Fibroblast of lung (primary cell): ENCODE data around the gene CLIP2. TPM values are rescaled to one million over a fixed set of nuclear protein-coding genes. Genes with fewer than 3 reads are reported as not detected.

Experiments
- DNase-seq, 2 donors: peaks; one replicate each; pipeline versions ENCODE4 v3.0.0 to v3.0.0-alpha.2; 2010; ENCODE audit warnings: low read depth in 2 of 2
- H2AFZ ChIP-seq: 2 replicates; pipeline ENCODE4 v1.5.1; 2012; ENCODE audit warnings: low read length, control low read depth, inconsistent platforms
- H3K27ac ChIP-seq: 2 replicates; pipeline ENCODE4 v1.5.1; 2011; ENCODE audit warnings: low read length, control low read depth; ENCODE audit not compliant: insufficient read depth
- H3K27me3 ChIP-seq: 2 replicates; pipeline ENCODE4 v1.5.1; 2011; ENCODE audit warnings: mild to moderate bottlenecking, low read length; ENCODE audit not compliant: control insufficient read depth, insufficient read depth
- H3K36me3 ChIP-seq: 2 replicates; pipeline ENCODE4 v1.5.1; 2011; ENCODE audit warnings: low read length; ENCODE audit not compliant: control insufficient read depth, insufficient read depth
- H3K4me1 ChIP-seq: 2 replicates; pipeline ENCODE4 v1.5.1; 2011; ENCODE audit warnings: low read length; ENCODE audit not compliant: control insufficient read depth, insufficient read depth; ENCODE audit errors: extremely low read depth
- H3K4me2 ChIP-seq: 2 replicates; pipeline ENCODE4 v1.5.1; 2011; ENCODE audit warnings: low read length, control low read depth; ENCODE audit not compliant: insufficient read depth; ENCODE audit errors: extremely low read depth
- H3K4me3 ChIP-seq, 4 experiments: fragments of 200-600 bp in 1 of 4; sonication (generic) in 1 of 4; replicated peaks in 1 of 4; 2 replicates each; pipeline ENCODE4 v1.5.1; 2011 to 2016; ENCODE audit warnings: low read length in 4 of 4, low read depth in 3 of 4, mild to moderate bottlenecking in 3 of 4, control low read depth in 2 of 4, inconsistent platforms in 1 of 4, mixed read lengths in 1 of 4; ENCODE audit not compliant: insufficient read depth in 1 of 4; ENCODE audit errors: control extremely low read depth in 1 of 4
- H3K79me2 ChIP-seq: 2 replicates; pipeline ENCODE4 v1.5.1; 2012; ENCODE audit warnings: mild to moderate bottlenecking, low read length, inconsistent platforms; ENCODE audit not compliant: control insufficient read depth, insufficient read depth
- H3K9ac ChIP-seq: 2 replicates; pipeline ENCODE4 v1.5.1; 2011; ENCODE audit warnings: mild to moderate bottlenecking, low read length, control low read depth; ENCODE audit not compliant: insufficient read depth
- H3K9me3 ChIP-seq: 2 replicates; pipeline ENCODE4 v1.5.1; 2012; ENCODE audit warnings: low read depth, low read length; ENCODE audit not compliant: control insufficient read depth, insufficient read depth
- H4K20me1 ChIP-seq: 2 replicates; pipeline ENCODE4 v1.5.1; 2011; ENCODE audit warnings: low read length; ENCODE audit not compliant: control insufficient read depth, insufficient read depth; ENCODE audit errors: extremely low read depth
- EZH2 ChIP-seq: IDR thresholded peaks from 2 replicates; pipeline ENCODE4 v1.5.1; 2012; ENCODE audit warnings: low read length, control low read depth, mild to moderate bottlenecking; ENCODE audit errors: missing control alignments
- polyA plus RNA-seq, 2 donors: library from polyadenylated mRNA; depleted of rRNA in 1 of 2; stranded (reverse) in 1 of 2; unstranded in 1 of 2; fragments of >200 nt; gene quantifications; 2 replicates each; pipeline ENCODE4 v1.2.1, GENCODE V29; 2011 to 2012; ENCODE audit warnings: missing spikeins in 1 of 2
- total RNA-seq: library from RNA; depleted of rRNA; stranded (reverse); fragments of >200 nt; gene quantifications from 2 replicates; pipeline ENCODE4 v1.2.1, GENCODE V29; 2014
- TF ChIP-seq, protein P1 (sequence below), 2 donors: IDR thresholded peaks in 1 of 2; conservative IDR thresholded peaks in 1 of 2; 1 replicate in 1 of 2; 2 replicates in 1 of 2; pipeline ENCODE4 v1.5.1; 2011 to 2012; ENCODE audit warnings: low read length in 2 of 2, control low read depth in 1 of 2, inconsistent platforms in 1 of 2, low read depth in 1 of 2, mild to moderate bottlenecking in 1 of 2

CLIP2 gene
- total and polyA plus RNA-seq, 2 donors (not counting 1 experiment from before 2014, with no cell fraction given), result 13.1 to 77.8 TPM

DNA sequence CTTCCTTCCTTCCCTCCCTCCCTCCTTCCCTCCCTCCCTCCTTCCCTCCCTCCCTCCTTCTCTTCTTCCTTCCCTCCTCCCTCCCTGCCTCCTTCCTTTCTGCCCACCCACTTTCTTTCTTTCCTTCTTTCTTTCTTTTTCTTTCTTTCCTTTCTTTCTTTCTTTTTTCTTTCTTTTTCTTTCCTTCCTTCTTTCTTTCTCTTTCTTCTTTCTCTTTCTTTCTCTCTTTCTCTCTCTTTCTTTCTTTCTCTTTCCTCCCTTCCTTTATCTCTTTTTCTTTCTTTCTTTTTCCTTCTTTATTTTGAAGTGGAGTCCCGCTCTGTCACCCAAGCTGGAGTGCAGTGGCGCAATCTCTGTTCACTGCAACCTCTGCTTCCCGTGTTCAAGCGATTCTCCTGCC lies 130.8 kb downstream of the CLIP2 start:
- Histone ChIP-seq H3K9me3 (no peaks in the 10 kb centered on the region), H3K4me1 (no peaks in the 10 kb centered on the region), H3K4me2 (no peak overlapping the region), H3K36me3 (no peaks in the 10 kb centered on the region), H3K27me3 (no peaks in the 10 kb centered on the region), H4K20me1 (no peaks in the 10 kb centered on the region), H2AFZ (no peak overlapping the region), H3K9ac (no peak overlapping the region), H3K79me2 (no peaks in the 10 kb centered on the region), H3K4me3 (no peak overlapping the region), H3K27ac (no peak overlapping the region)
- no peak for DNase-seq
- no peak for TF ChIP-seq EZH2
- TF ChIP-seq, protein P1, sequence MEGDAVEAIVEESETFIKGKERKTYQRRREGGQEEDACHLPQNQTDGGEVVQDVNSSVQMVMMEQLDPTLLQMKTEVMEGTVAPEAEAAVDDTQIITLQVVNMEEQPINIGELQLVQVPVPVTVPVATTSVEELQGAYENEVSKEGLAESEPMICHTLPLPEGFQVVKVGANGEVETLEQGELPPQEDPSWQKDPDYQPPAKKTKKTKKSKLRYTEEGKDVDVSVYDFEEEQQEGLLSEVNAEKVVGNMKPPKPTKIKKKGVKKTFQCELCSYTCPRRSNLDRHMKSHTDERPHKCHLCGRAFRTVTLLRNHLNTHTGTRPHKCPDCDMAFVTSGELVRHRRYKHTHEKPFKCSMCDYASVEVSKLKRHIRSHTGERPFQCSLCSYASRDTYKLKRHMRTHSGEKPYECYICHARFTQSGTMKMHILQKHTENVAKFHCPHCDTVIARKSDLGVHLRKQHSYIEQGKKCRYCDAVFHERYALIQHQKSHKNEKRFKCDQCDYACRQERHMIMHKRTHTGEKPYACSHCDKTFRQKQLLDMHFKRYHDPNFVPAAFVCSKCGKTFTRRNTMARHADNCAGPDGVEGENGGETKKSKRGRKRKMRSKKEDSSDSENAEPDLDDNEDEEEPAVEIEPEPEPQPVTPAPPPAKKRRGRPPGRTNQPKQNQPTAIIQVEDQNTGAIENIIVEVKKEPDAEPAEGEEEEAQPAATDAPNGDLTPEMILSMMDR (conservative IDR thresholded peaks at IDR 0.05 in 1 of 2, IDR thresholded peaks at IDR 0.05 in 1 of 2; ENCODE audit: low read depth in 1 of 2, low read length in 2 of 2), result no peak

DNA sequence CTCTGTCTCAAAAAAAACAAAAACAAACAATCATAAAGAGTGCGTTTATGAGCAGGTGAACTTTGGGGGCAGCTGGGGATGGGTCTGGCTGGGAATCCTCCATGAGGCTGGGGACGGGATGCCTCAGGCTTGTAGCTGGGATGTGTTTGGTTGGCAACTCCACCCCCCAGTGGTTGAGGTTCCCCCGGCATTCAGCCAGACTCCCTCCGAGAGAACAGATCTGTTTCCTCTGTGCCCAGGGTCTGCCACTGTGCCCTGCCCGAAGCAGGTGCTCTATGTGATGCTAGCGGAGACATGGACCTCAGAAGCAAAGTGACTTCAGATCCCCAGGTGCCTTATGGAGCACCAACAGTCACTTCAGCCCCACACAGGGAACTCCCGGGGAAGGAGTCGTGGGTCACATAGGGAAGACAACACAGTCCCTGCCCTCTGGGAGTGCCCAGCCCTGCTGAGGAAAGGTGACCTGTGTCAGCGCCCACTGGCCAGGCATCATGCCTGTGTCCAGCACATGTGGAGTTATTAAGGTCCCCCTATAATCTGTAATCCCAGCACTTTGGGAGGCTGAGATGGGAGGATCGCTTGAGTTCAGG lies 135.2 kb downstream of the CLIP2 start:
- Histone ChIP-seq H3K9ac (no peak overlapping the region), H3K4me1 (peaks cover 4% of the 10 kb centered on the region), H3K4me2 (no peak overlapping the region), H3K27me3 (no peaks in the 10 kb centered on the region), H4K20me1 (no peaks in the 10 kb centered on the region), H3K79me2 (no peaks in the 10 kb centered on the region), H3K36me3 (no peaks in the 10 kb centered on the region), H3K27ac (no peak overlapping the region), H3K4me3 (no peak overlapping the region), H3K9me3 (no peaks in the 10 kb centered on the region), H2AFZ (no peak overlapping the region)
- TF ChIP-seq, protein P1 (conservative IDR thresholded peaks at IDR 0.05 in 1 of 2, IDR thresholded peaks at IDR 0.05 in 1 of 2; ENCODE audit: low read depth in 1 of 2, low read length in 2 of 2), result no peak
- DNase-seq, result no peak

DNA sequence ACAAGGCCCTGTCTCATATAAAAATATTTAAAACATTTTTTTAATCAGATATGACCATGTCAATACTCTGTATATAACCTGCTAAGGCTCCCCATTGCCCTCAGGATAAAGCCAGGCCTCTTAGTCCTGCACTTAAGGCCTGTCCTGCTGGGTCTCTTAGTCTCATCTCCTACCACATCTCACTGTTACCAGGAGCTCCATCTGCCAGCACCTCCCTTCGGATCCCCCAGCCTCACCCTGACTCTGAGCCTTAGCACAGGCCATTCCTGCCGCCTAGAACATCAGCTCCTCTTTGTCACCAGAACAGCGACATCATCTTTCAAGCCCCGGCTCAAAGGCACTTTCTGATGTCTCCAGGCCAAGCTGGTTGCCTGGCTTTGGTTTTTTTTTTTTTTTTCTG lies 138.8 kb downstream of the CLIP2 start:
- TF ChIP-seq, protein P1 (conservative IDR thresholded peaks at IDR 0.05 in 1 of 2, IDR thresholded peaks at IDR 0.05 in 1 of 2; ENCODE audit: low read depth in 1 of 2, low read length in 2 of 2), result no peak
- no peak for TF ChIP-seq EZH2
- DNase-seq, result no peak

More for the DNA sequence above, 138.8 kb downstream of the CLIP2 start:
- Histone ChIP-seq H3K4me3 (no peak overlapping the region), H3K4me2 (no peak overlapping the region), H3K9ac (no peak overlapping the region), H3K9me3 (no peaks in the 10 kb centered on the region), H3K27me3 (no peaks in the 10 kb centered on the region), H2AFZ (no peak overlapping the region), H3K79me2 (no peaks in the 10 kb centered on the region), H4K20me1 (no peaks in the 10 kb centered on the region), H3K4me1 (peaks cover 4% of the 10 kb centered on the region), H3K36me3 (no peaks in the 10 kb centered on the region), H3K27ac (no peak overlapping the region)
